Fibroblast of lung (primary cell): ENCODE data around the gene C4orf54. TPM values are rescaled to one million over a fixed set of nuclear protein-coding genes. Genes with fewer than 3 reads are reported as not detected.

Experiments used
- DNase-seq, 2 donors: peaks; one replicate each; pipeline versions ENCODE4 v3.0.0 to v3.0.0-alpha.2; 2010; ENCODE audit warnings: low read depth in 2 of 2
- H2AFZ ChIP-seq: 2 replicates; pipeline ENCODE4 v1.5.1; 2012; ENCODE audit warnings: low read length, control low read depth, inconsistent platforms
- H3K27ac ChIP-seq: 2 replicates; pipeline ENCODE4 v1.5.1; 2011; ENCODE audit warnings: low read length, control low read depth; ENCODE audit not compliant: insufficient read depth
- H3K27me3 ChIP-seq: 2 replicates; pipeline ENCODE4 v1.5.1; 2011; ENCODE audit warnings: mild to moderate bottlenecking, low read length; ENCODE audit not compliant: control insufficient read depth, insufficient read depth
- H3K36me3 ChIP-seq: 2 replicates; pipeline ENCODE4 v1.5.1; 2011; ENCODE audit warnings: low read length; ENCODE audit not compliant: control insufficient read depth, insufficient read depth
- H3K4me1 ChIP-seq: 2 replicates; pipeline ENCODE4 v1.5.1; 2011; ENCODE audit warnings: low read length; ENCODE audit not compliant: control insufficient read depth, insufficient read depth; ENCODE audit errors: extremely low read depth
- H3K4me2 ChIP-seq: 2 replicates; pipeline ENCODE4 v1.5.1; 2011; ENCODE audit warnings: low read length, control low read depth; ENCODE audit not compliant: insufficient read depth; ENCODE audit errors: extremely low read depth
- H3K4me3 ChIP-seq, 4 experiments: fragments of 200-600 bp in 1 of 4; sonication (generic) in 1 of 4; replicated peaks in 1 of 4; 2 replicates each; pipeline ENCODE4 v1.5.1; 2011 to 2016; ENCODE audit warnings: low read length in 4 of 4, low read depth in 3 of 4, mild to moderate bottlenecking in 3 of 4, control low read depth in 2 of 4, inconsistent platforms in 1 of 4, mixed read lengths in 1 of 4; ENCODE audit not compliant: insufficient read depth in 1 of 4; ENCODE audit errors: control extremely low read depth in 1 of 4
- H3K79me2 ChIP-seq: 2 replicates; pipeline ENCODE4 v1.5.1; 2012; ENCODE audit warnings: mild to moderate bottlenecking, low read length, inconsistent platforms; ENCODE audit not compliant: control insufficient read depth, insufficient read depth
- H3K9ac ChIP-seq: 2 replicates; pipeline ENCODE4 v1.5.1; 2011; ENCODE audit warnings: mild to moderate bottlenecking, low read length, control low read depth; ENCODE audit not compliant: insufficient read depth
- H3K9me3 ChIP-seq: 2 replicates; pipeline ENCODE4 v1.5.1; 2012; ENCODE audit warnings: low read depth, low read length; ENCODE audit not compliant: control insufficient read depth, insufficient read depth
- H4K20me1 ChIP-seq: 2 replicates; pipeline ENCODE4 v1.5.1; 2011; ENCODE audit warnings: low read length; ENCODE audit not compliant: control insufficient read depth, insufficient read depth; ENCODE audit errors: extremely low read depth
- CTCF ChIP-seq, 2 donors: IDR thresholded peaks in 1 of 2; conservative IDR thresholded peaks in 1 of 2; 1 replicate in 1 of 2; 2 replicates in 1 of 2; pipeline ENCODE4 v1.5.1; 2011 to 2012; ENCODE audit warnings: low read length in 2 of 2, control low read depth in 1 of 2, inconsistent platforms in 1 of 2, low read depth in 1 of 2, mild to moderate bottlenecking in 1 of 2
- EZH2 ChIP-seq: IDR thresholded peaks from 2 replicates; pipeline ENCODE4 v1.5.1; 2012; ENCODE audit warnings: low read length, control low read depth, mild to moderate bottlenecking; ENCODE audit errors: missing control alignments
- polyA plus RNA-seq, 2 donors: library from polyadenylated mRNA; depleted of rRNA in 1 of 2; stranded (reverse) in 1 of 2; unstranded in 1 of 2; fragments of >200 nt; gene quantifications; 2 replicates each; pipeline ENCODE4 v1.2.1, GENCODE V29; 2011 to 2012; ENCODE audit warnings: missing spikeins in 1 of 2
- total RNA-seq: library from RNA; depleted of rRNA; stranded (reverse); fragments of >200 nt; gene quantifications from 2 replicates; pipeline ENCODE4 v1.2.1, GENCODE V29; 2014

Gene C4orf54
- total and polyA plus RNA-seq, 2 donors (not counting 1 experiment from before 2014, with no cell fraction given): under 0.01 to 0.01 TPM

DNA sequence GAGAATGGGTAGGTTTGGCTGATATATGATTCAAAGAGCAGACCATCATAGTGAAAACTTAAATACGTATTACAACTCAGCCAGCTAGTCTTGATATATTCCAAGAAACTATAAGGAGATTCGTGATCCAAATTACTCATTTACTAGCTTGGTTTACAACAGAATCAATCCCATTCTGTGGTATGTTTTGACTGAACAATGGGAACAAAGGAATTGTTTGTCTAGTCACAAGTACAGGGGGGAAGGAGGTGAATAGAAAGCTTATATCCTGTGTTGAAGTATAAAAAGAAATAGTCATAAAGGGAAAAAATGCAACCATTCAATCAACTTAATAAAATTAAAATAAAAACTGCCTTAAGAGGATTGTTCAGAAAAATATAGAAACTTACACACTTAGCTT lies 17.0 kb downstream of the C4orf54 start:
- Histone ChIP-seq H3K9me3 (no peaks in the 10 kb centered on the region), H3K27me3 (no peaks in the 10 kb centered on the region), H3K79me2 (no peaks in the 10 kb centered on the region), H3K36me3 (no peaks in the 10 kb centered on the region), H3K27ac (no peak overlapping the region), H3K4me1 (no peaks in the 10 kb centered on the region), H2AFZ (no peak overlapping the region), H4K20me1 (no peaks in the 10 kb centered on the region), H3K4me3 (no peak overlapping the region), H3K9ac (no peak overlapping the region), H3K4me2 (no peak overlapping the region)
- TF ChIP-seq EZH2 (no peak), CTCF (conservative IDR thresholded peaks at IDR 0.05 in 1 of 2, IDR thresholded peaks at IDR 0.05 in 1 of 2; ENCODE audit: low read depth in 1 of 2, low read length in 2 of 2) (no peak)
- DNase-seq: no peak

- Histone ChIP-seq H3K4me3 (no peak overlapping the region), H2AFZ (no peak overlapping the region), H3K4me1 (no peaks in the 10 kb centered on the region), H3K36me3 (no peaks in the 10 kb centered on the region), H3K9me3 (no peaks in the 10 kb centered on the region), H3K27ac (no peak overlapping the region), H4K20me1 (no peaks in the 10 kb centered on the region), H3K4me2 (no peak overlapping the region), H3K9ac (no peak overlapping the region), H3K27me3 (no peaks in the 10 kb centered on the region), H3K79me2 (no peaks in the 10 kb centered on the region)
- TF ChIP-seq EZH2 (no peak), CTCF (conservative IDR thresholded peaks at IDR 0.05 in 1 of 2, IDR thresholded peaks at IDR 0.05 in 1 of 2; ENCODE audit: low read depth in 1 of 2, low read length in 2 of 2) (no peak)
- no peak for DNase-seq
Measured at GRCh38 chr4:99637174-99637573, 20.5 kb downstream of the C4orf54 start.

DNA sequence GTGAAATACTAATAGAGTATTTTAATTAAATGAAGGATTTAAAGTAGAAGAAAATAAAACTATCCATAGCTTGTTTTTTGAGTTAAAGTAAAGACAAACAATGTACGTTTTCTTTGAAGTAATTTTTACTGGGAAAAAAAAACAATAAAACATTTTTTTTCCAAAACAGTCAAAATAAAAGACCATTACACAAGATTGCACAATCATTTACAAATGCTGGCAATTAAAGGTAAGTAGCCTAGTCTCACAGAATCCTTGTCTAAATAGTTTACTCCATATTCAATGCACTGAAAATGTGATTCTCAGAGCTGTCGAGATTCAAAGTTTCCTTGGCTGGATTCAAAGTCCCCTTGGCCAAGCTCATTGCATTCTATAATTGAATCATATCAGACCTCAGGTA lies 21.2 kb downstream of the C4orf54 start:
- no peak for DNase-seq
- no peaks in the 10 kb centered on the region for H3K9me3 ChIP-seq
- no peak overlapping the region for H3K4me3 ChIP-seq
- H4K20me1 ChIP-seq: no peaks in the 10 kb centered on the region
- no peaks in the 10 kb centered on the region for H3K27me3 ChIP-seq
- H3K36me3 ChIP-seq: no peaks in the 10 kb centered on the region
- H3K4me1 ChIP-seq: no peaks in the 10 kb centered on the region
- TF ChIP-seq CTCF (conservative IDR thresholded peaks at IDR 0.05 in 1 of 2, IDR thresholded peaks at IDR 0.05 in 1 of 2; ENCODE audit: low read depth in 1 of 2, low read length in 2 of 2) (no peak), EZH2 (no peak)
- no peaks in the 10 kb centered on the region for H3K79me2 ChIP-seq
- no peak overlapping the region for H2AFZ ChIP-seq
- no peak overlapping the region for H3K9ac ChIP-seq
- no peak overlapping the region for H3K27ac ChIP-seq
- no peak overlapping the region for H3K4me2 ChIP-seq
